NCI-H187 treated with DMSO at 0.1 percent for 48 hours (cell line): ENCODE data around the gene ADARB2.

Experiments
- DNase-seq: peaks from one replicate; lab custom pipeline; 2025; lab: John Stamatoyannopoulos, UW

The ADARB2 gene

DNA sequence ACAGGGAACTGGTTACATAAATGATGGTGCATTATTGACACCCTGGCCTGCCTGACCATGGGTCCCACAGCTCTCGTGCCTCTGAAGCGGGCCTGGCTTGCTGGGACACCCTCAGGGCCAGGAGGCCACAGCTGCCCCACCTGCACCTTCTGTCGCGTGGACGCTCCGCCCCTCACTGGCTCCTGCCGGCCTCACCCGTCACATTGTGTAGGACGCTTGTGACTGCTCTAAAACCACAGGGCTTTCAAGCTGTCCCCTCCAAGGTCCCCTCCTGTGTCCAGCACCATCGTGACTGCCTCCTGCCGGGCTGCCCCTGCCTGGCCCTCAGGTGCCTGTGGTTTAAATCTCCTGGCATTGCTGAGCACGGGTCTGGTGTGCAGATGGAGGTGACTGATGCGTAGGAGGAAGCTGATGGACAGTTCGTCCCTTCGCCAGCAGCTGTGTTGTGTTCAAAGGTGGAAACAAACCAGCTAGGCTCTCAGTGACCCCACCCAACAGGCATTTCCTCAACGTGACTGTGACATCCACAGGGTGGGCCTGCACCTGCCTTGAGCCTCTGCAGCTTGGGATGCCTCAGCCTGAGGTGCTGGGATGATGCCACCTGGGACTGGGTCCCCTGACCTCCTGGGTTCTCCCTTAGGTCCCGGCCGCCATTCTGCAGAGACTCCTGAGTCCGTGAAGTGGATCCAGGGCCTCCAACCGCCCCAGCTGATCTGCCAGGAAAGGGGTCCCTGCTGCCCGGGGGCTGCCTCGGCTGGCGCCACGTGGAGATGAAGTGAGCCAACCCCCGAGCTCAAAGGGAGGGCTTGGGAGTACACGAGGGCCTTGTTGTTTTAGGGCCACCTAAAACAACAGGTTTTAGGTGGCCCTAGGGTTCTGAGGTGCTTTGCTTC is 532.6 kb downstream of the ADARB2 start:
- DNase-seq = no peak

GRCh38 chr10:1203704-1204103 is 533.6 kb downstream of the ADARB2 start:
- no peak for DNase-seq

DNA sequence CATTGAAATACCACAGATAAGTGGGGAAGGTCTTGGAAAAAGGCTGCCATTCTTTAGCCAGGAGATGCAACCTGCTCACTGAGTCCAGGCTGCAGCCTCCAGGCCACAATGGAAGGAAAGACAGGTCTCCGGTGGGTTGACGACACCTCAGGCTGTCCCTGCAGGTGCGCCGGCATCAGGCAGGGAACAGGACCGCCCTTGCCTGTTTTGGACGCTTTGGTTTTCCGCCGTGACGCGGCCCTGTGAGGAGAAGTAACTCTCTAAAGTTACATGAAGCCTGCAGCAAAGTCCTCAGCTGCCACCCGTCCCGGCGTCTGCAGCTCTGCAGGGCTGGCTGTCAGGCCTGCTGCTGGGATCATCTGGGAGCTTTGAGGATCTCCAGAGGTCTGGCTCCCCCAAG is 534.1 kb downstream of the ADARB2 start:
- no peak for DNase-seq

DNA sequence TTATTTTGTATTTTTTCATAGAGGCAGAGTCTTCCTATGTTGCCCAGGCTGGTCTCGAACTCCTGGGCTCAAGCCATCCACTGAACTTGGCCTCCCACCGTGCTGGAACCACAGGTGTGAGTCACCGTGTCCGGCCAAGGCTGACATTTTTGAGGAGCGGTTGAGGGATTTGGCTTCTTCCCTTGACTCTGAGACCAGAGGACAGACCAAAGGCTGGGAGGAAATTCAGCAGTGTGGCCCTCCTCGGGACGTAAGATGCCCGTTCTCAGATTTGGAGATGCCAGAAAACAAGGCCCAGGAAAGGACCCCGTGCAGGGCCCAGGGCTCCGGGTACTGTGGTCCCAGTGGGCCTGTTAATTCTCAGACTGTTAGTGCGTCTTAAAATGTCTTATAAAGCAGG is 535.0 kb downstream of the ADARB2 start:
- DNase-seq = no peak

- no peak for DNase-seq
These were observed 536.2 kb downstream of the ADARB2 start for GRCh38 chr10:1200866-1201807.

- DNase-seq = no peak
These were observed 537.2 kb downstream of the ADARB2 start for GRCh38 chr10:1199897-1200721.

DNA sequence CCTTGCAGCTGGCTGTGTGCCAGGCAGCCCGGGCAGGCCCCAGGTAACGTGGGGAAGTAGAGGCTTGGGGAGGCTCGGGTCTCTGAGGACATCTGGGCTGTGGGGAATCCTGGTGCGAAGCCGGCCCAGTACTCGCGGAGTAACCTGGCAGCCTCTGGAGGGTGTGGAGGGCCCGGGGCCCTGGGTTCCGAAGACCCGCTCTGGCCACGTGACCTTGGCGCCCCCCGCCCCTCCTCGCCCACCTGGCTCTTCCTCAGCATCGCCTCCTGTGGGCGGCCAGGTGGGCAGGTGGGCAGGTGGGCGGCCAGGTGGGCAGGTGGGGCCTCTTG is 538.0 kb downstream of the ADARB2 start:
- DNase-seq = no peak

DNA sequence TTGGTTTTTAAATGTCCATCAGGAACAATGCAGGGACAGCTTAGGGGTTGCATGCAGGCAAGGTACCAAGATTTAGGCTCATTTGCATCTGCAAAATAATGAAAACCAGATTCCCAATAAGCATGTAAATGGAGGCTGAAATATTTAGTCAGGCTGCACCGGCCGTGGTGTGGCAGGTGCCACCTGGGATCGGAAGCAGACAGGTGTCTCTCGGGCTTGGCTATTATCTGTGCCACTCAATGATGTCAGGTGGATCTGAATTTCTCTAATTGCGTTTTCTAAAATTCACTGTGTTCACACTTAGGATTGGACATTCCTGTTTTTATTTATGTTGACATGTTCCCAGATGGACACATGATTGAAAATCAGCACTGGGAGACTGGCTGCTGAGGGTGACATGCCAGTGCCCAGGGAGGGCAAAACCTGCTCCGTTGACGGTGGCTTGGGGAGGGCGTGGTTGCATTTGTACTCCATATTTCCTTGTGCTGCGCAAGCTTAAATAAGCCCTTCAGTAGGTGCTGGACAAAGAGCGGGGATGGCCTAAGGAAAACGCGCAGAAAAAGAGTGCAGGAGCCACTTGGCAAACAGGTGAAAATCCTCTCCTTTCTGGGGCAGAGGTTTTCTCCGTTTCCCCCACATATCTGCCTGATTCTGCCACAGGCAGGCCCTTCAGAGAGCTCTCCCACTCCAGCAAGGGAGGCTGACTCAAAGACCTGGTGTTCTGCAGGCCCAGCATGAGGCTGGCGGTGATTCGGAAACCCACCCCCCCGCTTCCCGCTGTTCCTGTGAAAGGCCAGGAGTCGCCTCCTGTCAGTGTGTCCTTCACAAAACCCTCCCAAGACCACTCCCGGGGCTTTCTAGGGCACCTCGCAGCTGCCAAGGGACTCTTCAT is 538.6 kb downstream of the ADARB2 start:
- peak; percentile 6 for DNase-seq

GRCh38 chr10:1197384-1197783 is 539.9 kb downstream of the ADARB2 start:
- DNase-seq = no peak

DNA sequence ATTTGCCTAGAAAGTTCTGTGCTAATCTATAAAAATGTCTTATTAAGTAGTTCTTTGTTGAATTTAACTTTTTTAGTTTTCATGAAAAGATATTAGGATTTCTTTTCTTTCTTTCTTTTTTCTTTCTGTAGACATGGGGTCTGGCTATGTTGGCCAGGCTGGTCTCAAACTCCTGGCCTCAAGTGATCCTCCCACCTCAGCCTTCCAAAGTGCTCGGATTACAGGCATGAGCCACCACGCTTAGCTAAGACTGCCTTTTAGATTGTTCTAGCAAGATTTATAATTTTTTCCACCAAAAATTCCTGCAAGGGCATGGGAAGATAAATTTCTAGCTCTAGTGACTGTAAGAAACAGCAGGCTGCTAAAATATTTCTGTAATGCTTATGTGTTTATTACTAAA is 540.7 kb downstream of the ADARB2 start:
- DNase-seq = no peak

GRCh38 chr10:1195828-1196227 is 541.5 kb downstream of the ADARB2 start:
- no peak for DNase-seq

GRCh38 chr10:1194161-1194560 is 543.2 kb downstream of the ADARB2 start:
- DNase-seq = no peak

DNA sequence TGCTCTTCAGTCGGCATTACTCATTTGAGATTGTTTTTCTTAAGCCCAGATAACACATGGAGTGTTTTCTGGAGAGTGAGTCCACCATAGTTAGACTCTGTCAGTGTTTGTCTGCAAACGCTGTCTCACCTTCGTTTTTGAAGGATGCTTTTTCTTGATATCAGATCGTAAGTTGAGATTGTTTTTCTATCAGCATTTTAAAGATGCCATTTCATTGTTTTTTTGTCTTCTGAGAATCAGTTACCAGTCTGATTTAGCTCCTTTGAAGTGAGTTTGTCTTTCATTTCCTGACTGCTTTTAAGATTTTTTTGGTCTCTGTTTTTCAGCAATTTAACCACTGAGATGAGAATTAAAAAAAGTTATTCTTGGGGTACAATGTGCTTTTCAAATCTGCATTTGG is 543.8 kb downstream of the ADARB2 start:
- no peak for DNase-seq

GRCh38 chr10:1191752-1192151 is 545.6 kb downstream of the ADARB2 start:
- no peak for DNase-seq

- no peak for DNase-seq
These were observed 546.4 kb downstream of the ADARB2 start for GRCh38 chr10:1190791-1191490.

- no peak for DNase-seq
These were observed 547.3 kb downstream of the ADARB2 start for GRCh38 chr10:1190052-1190395.

DNA sequence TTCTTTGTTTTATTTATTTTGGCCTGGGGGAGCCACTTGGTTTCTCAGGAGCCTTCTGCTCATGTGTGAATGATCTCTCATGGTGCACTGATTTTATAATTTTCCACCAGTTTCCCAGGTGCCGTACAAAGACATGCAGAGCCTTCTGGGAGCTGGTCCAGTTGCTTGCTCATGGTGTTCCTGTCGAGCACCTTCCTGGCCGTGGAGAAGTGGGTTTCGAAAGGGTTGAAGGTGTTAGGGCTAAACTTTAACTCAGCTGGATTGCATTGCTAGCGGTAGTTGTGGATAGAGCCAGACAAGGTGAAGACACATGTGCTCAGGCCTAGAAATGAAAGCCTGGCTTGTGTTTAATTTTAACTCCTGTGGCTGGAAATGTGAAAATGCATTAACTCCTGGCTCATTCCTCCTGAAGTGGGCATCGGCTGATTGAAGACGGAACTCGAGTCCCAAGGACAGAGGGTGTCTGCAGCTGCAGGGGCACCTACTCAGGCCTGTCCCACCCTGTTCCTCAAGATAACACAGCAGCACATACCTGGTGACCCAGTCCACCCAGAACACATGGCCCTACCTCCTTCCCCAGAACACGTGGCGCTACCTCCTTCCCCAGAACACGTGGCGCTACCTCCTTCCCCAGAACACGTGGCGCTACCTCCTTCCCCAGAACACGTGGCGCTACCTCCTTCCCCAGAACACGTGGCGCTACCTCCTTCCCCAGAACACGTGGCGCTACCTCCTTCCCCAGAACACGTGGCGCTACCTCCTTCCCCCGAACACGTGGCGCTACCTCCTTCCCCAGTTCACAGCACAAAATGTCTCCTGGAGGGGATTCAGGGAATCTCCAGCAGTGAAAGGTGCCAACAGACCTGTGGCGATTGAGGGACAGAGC is 547.9 kb downstream of the ADARB2 start:
- DNase-seq = no peak

- no peak for DNase-seq
These were observed 548.7 kb downstream of the ADARB2 start for GRCh38 chr10:1188558-1189135.

DNA sequence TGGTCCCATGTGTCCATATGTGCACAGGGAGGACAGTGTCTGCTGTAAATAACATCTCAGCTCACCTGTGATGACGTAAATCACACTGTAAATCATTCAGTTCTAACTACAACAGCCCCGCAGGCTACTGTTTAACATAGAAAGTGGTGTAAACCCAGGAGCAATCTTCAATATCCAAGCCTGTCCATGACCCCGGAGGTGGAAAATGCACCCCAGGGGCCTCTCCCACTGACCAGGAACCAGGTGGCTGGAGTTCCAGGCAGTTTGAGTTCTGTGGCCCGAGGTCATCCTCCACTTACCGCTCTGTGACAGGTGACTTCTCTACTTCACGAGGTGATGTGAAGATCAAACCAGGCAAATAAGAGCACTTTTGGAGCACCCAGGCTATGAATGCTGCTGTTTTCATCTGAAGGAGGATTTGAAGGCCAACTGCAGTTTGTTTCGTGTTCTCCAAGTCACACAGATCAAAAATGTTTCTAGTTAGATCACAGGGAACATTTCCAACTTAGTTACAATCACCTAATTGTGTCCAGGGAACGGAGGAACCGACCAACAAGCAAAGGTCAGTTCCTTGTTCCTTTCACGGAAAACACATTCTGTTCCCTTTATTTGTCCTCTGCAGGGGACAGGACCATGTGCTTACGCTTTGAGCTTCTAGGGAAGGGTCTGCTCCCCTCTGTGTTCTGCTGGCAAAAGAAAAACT is 549.3 kb downstream of the ADARB2 start:
- DNase-seq = no peak
